ENCODE data around the gene STAT3. TPM values are rescaled to one million over a fixed set of nuclear protein-coding genes. Genes with fewer than 3 reads are reported as not detected.

The STAT3 gene
- total RNA-seq, 5 donors from 2014 or later (not counting 1 experiment from before 2014, with no cell fraction given), result 113 to 242 (median 129) TPM

DNA sequence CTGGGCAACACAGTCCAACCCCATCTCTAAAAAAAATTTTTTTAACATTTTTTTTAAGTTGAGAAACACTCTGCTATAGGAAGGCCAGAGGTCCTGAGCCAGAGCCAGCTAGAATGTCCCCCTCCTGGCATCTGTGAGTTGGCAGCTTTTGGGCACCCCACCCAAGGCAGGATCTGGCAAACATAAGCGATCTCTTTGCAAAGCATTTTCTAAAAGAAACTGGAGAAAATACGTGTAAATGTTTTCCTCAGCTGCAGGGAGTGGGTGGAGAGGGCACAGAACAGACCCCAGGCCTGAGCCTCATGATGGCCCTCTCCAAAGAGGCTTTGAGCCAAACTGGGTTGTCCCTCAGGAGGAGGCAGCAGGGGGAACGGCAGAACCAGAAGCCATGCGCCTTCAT is 23.1 kb upstream of the STAT3 start:
- Histone ChIP-seq H3K4me1 (ENCODE audit: control insufficient read depth in 1 of 2, extremely low read depth in 1 of 2, insufficient read depth in 2 of 2, low read length in 2 of 2) (peaks cover 15 to 25% of the 10 kb centered on the region in 2 experiments), H3K9me3 (no peaks in the 10 kb centered on the region), H3K4me3 (ENCODE audit: control insufficient read depth in 1 of 2, extremely low read depth in 1 of 2, low read length in 1 of 2) (no peak overlapping the region), H3K27me3 (replicated peaks in 1 of 2; ENCODE audit: control insufficient read depth in 2 of 2, extremely low read depth in 1 of 2, insufficient read depth in 2 of 2, low read length in 1 of 2) (peaks cover 0 to 4% of the 10 kb centered on the region in 2 experiments), H3K36me3 (ENCODE audit: control insufficient read depth in 2 of 2, extremely low read depth in 1 of 2, insufficient read depth in 1 of 2, low read length in 1 of 2) (no peaks in the 10 kb centered on the region), H3K27ac (ENCODE audit: low read length) (no peak overlapping the region)
- Mint-ChIP-seq H3K4me1 (peaks cover 27 to 31% (median 28%) of the 10 kb centered on the region in 3 donors), H3K27me3 (no peaks in the 10 kb centered on the region), H3K27ac (no peak overlapping the region), H3K36me3 (no peaks in the 10 kb centered on the region), H3K4me3 (no peak overlapping the region), H3K9me3 (no peaks in the 10 kb centered on the region)
- WGBS (ENCODE audit: insufficient coverage), result 81% methylated on average over 2 of the region's 4 CpGs
- CTCF ChIA-PET, result interaction anchor here in 1 of 2 donors (0.6 to 0.7 kb wide), 3 partner anchors 73 to 205 kb away, joined by 3 to 5 read pairs (median 4); no protein-coding TSS in a partner anchor
- POLR2A ChIA-PET, result interaction anchor here in 1 of 2 donors (0.6 kb wide), 1 partner anchor 260 kb away, joined by 3 read pairs; no protein-coding TSS in a partner anchor
- no peak for DNase-seq
- ATAC-seq (replicated peaks in 1 of 4), result no peak

DNA sequence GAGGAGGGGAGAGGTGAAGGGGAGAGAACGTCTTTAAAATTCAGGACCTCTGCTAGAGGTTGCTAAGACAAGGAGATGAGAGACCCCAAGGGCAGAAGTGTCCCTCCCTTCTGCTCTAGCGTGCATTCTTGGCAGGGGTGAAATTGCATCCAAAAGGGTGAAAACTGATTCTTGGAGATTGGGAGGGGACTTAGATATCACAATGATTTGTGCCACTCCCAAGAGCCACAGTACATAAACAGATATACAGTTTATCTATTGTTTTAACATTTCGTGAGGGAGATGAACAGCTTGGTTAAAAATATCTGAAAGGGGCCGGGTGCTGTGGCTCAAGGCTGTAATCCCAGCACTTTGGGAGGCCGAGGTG is 22.1 kb upstream of the STAT3 start:
- Histone ChIP-seq H3K4me3 (ENCODE audit: control insufficient read depth in 1 of 2, extremely low read depth in 1 of 2, low read length in 1 of 2) (no peak overlapping the region), H3K27ac (ENCODE audit: low read length) (no peak overlapping the region), H3K27me3 (replicated peaks in 1 of 2; ENCODE audit: control insufficient read depth in 2 of 2, extremely low read depth in 1 of 2, insufficient read depth in 2 of 2, low read length in 1 of 2) (peaks cover 0 to 5% of the 10 kb centered on the region in 2 experiments), H3K4me1 (ENCODE audit: control insufficient read depth in 1 of 2, extremely low read depth in 1 of 2, insufficient read depth in 2 of 2, low read length in 2 of 2) (peaks cover 16 to 27% of the 10 kb centered on the region in 2 experiments), H3K36me3 (ENCODE audit: control insufficient read depth in 2 of 2, extremely low read depth in 1 of 2, insufficient read depth in 1 of 2, low read length in 1 of 2) (no peaks in the 10 kb centered on the region), H3K9me3 (no peaks in the 10 kb centered on the region)
- Mint-ChIP-seq H3K27me3 (no peaks in the 10 kb centered on the region), H3K9me3 (no peaks in the 10 kb centered on the region), H3K36me3 (no peaks in the 10 kb centered on the region), H3K4me3 (no peak overlapping the region), H3K27ac (no peak overlapping the region), H3K4me1 (peaks cover 20 to 26% (median 25%) of the 10 kb centered on the region in 3 donors)
- WGBS (ENCODE audit: insufficient coverage), result 87% methylated on average over 4 of the region's 5 CpGs
- ATAC-seq (replicated peaks in 1 of 4), result no peak
- ChIA-PET POLR2A (no interaction called here), CTCF (no interaction called here)
- no peak for DNase-seq

DNA sequence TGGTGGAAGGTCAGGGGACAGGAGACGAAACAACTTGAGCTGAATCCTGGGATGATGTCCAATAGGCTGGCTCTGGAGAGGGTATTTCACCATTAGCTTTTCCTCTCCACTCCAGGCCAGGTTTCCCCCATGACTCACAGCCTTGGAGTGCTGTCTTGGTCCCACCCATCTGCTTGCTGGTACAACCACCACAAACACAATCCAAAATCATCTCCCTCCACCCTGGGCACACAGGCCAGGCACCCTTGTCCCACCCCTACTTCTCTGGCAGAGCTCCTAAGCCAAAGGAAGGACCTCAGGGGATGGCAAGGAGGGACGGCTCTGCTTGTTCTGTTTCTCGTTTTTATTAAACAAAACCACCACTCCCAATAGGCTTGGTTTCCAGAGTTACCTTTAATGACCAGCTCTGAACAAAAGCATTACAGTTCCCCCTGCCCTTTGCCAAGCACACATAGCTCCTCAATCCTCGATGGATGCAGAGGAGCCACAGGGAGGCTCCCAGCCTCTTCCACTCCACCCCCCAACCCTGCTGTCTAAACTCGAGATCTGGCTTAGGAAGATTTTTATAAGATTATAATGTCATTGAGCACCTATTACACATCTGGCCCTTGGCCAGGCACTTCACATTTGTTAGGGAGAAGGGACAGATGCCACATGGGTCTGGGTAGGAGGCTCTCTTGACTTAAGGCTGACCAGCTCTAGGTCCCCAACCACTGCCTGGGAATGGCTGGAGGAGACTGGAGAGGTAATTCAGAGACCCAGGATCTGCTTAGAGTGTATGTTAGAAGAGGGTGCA is 21.5 kb upstream of the STAT3 start:
- H3K27ac ChIP-seq (ENCODE audit: low read length), result no peak overlapping the region
- H3K9me3 Mint-ChIP-seq, result no peaks in the 10 kb centered on the region
- no peak overlapping the region for H3K4me3 ChIP-seq (ENCODE audit: control insufficient read depth in 1 of 2, extremely low read depth in 1 of 2, low read length in 1 of 2)
- H3K4me1 ChIP-seq (ENCODE audit: control insufficient read depth in 1 of 2, extremely low read depth in 1 of 2, insufficient read depth in 2 of 2, low read length in 2 of 2), result peaks cover 14 to 21% of the 10 kb centered on the region in 2 experiments
- peaks cover 0 to 9% of the 10 kb centered on the region in 2 experiments for H3K27me3 ChIP-seq (replicated peaks in 1 of 2; ENCODE audit: control insufficient read depth in 2 of 2, extremely low read depth in 1 of 2, insufficient read depth in 2 of 2, low read length in 1 of 2)
- 80% methylated on average over 1 of the region's 5 CpGs for WGBS (ENCODE audit: insufficient coverage)
- peak overlapping the region in 1 of 2 donors; percentile 11 for H3K27ac Mint-ChIP-seq
- H3K36me3 ChIP-seq (ENCODE audit: control insufficient read depth in 2 of 2, extremely low read depth in 1 of 2, insufficient read depth in 1 of 2, low read length in 1 of 2), result no peaks in the 10 kb centered on the region
- no peaks in the 10 kb centered on the region for H3K27me3 Mint-ChIP-seq
- ATAC-seq (replicated peaks in 1 of 4) (no peak), DNase-seq (no peak)
- H3K4me3 Mint-ChIP-seq, result no peak overlapping the region
- CTCF ChIA-PET, result interaction anchor here in 1 of 2 donors (0.7 to 0.8 kb wide), 2 partner anchors 88 to 964 kb away, joined by 3 read pairs; no protein-coding TSS in a partner anchor
- no peaks in the 10 kb centered on the region for H3K36me3 Mint-ChIP-seq
- no peaks in the 10 kb centered on the region for H3K9me3 ChIP-seq
- H3K4me1 Mint-ChIP-seq, result peaks cover 14 to 21% (median 19%) of the 10 kb centered on the region in 3 donors
- POLR2A ChIA-PET, result no interaction called here

DNA sequence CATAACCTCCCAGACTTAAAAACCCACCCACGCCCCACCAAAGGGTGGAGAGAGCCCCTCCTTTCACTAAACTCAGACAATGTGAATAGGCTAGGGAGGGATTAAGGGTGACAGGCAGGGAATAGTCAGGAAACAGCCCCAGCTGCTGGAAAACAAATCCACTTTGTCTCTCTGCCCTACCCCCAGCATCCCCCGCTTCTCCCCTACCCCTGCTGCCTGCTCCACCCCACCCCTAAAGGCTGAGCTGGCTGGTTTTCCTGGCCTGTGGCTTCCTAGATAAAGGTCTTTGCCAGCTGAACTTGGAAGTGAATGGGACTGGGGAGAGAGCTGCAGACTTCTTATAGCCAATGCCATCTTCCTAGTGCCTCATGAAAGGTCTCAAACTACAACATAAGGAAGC is 19.8 kb upstream of the STAT3 start:
- CTCF ChIA-PET, result interaction anchor here (0.6 to 3.6 kb wide), 7 partner anchors 19 to 94 kb away, joined by 3 to 27 read pairs (median 9); partner anchors contain the start of gene STAT3 (in 1 of the 2)
- Histone ChIP-seq H3K27me3 (replicated peaks in 1 of 2; ENCODE audit: control insufficient read depth in 2 of 2, extremely low read depth in 1 of 2, insufficient read depth in 2 of 2, low read length in 1 of 2) (peaks cover 0 to 18% of the 10 kb centered on the region in 2 experiments), H3K4me3 (ENCODE audit: control insufficient read depth in 1 of 2, extremely low read depth in 1 of 2, low read length in 1 of 2) (no peak overlapping the region), H3K9me3 (no peaks in the 10 kb centered on the region), H3K36me3 (ENCODE audit: control insufficient read depth in 2 of 2, extremely low read depth in 1 of 2, insufficient read depth in 1 of 2, low read length in 1 of 2) (no peaks in the 10 kb centered on the region), H3K4me1 (ENCODE audit: control insufficient read depth in 1 of 2, extremely low read depth in 1 of 2, insufficient read depth in 2 of 2, low read length in 2 of 2) (peaks cover 8 to 14% of the 10 kb centered on the region in 2 experiments), H3K27ac (ENCODE audit: low read length) (no peak overlapping the region)
- H3K27ac Mint-ChIP-seq, result no peak overlapping the region
- peaks cover 7 to 15% (median 12%) of the 10 kb centered on the region in 3 donors for H3K4me1 Mint-ChIP-seq
- no peaks in the 10 kb centered on the region for H3K9me3 Mint-ChIP-seq
- H3K36me3 Mint-ChIP-seq, result no peaks in the 10 kb centered on the region
- no peak overlapping the region for H3K4me3 Mint-ChIP-seq
- WGBS (ENCODE audit: insufficient coverage), result no CpG with 5 or more reads among the region's 2 CpGs
- H3K27me3 Mint-ChIP-seq, result peaks cover 0 to 4% of the 10 kb centered on the region in 2 donors
- DNase-seq (no peak), ATAC-seq (replicated peaks in 1 of 4) (no peak)
- POLR2A ChIA-PET, result interaction anchor here (0.5 to 1.0 kb wide), 4 partner anchors 20 to 176 kb away, joined by 4 to 12 read pairs (median 7); partner anchors contain the start of gene STAT3 (in 1 of the 2)

DNA sequence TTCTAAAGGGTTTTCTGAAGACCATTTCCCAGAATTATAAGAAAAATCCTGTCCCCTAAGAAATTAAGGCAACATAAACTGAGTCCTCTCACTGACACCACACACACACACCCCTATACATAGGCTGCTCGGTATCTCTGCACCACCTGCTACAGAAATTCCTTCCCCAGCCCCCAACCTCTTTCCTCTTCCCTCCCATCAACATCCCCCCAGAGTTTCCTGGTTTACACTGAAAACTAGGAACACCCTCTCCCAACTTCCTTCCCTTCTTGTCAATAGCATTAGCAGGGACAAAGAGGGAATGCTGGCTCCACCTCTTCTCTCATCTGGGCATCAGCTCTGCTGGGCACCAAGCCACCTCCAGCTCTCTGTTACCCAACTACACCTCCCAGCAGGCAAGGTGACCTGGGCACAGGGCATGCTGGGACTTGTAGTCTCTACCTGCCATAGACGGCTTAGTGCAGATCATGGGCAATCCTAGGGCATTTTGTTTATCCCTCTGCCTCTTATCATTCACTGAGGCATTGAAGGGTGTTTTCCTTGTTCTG is 19.1 kb upstream of the STAT3 start:
- ChIA-PET POLR2A (interaction anchor here in 1 of 2 donors (0.5 to 1.0 kb wide), 2 partner anchors 19 to 123 kb away, joined by 4 to 6 read pairs; partner anchors contain the start of gene STAT3), CTCF (interaction anchor here (0.6 to 3.6 kb wide), 13 partner anchors 18 to 157 kb away, joined by 3 to 27 read pairs (median 7); partner anchors contain the start of gene STAT3 (in 1 of the 2))
- no peaks in the 10 kb centered on the region for H3K9me3 Mint-ChIP-seq
- peaks cover 0 to 23% of the 10 kb centered on the region in 2 experiments for H3K27me3 ChIP-seq (replicated peaks in 1 of 2; ENCODE audit: control insufficient read depth in 2 of 2, extremely low read depth in 1 of 2, insufficient read depth in 2 of 2, low read length in 1 of 2)
- DNase-seq (peak in 34 of 35 experiments; percentile 39 to 81 (median 63)), ATAC-seq (replicated peaks in 1 of 4) (peak; percentile 89 to 94 (median 90))
- H3K27ac ChIP-seq (ENCODE audit: low read length), result no peak overlapping the region
- H3K4me3 Mint-ChIP-seq, result no peak overlapping the region
- peak overlapping the region; percentile 17 to 20 for H3K27ac Mint-ChIP-seq
- peaks cover 0 to 4% of the 10 kb centered on the region in 2 donors for H3K27me3 Mint-ChIP-seq
- peaks cover 7 to 15% (median 12%) of the 10 kb centered on the region in 3 donors for H3K4me1 Mint-ChIP-seq
- H3K4me3 ChIP-seq (ENCODE audit: control insufficient read depth in 1 of 2, extremely low read depth in 1 of 2, low read length in 1 of 2), result no peak overlapping the region
- no peaks in the 10 kb centered on the region for H3K36me3 ChIP-seq (ENCODE audit: control insufficient read depth in 2 of 2, extremely low read depth in 1 of 2, insufficient read depth in 1 of 2, low read length in 1 of 2)
- peaks cover 9 to 14% of the 10 kb centered on the region in 2 experiments for H3K4me1 ChIP-seq (ENCODE audit: control insufficient read depth in 1 of 2, extremely low read depth in 1 of 2, insufficient read depth in 2 of 2, low read length in 2 of 2)
- 50% methylated on average over 1 of the region's 2 CpGs for WGBS (ENCODE audit: insufficient coverage)
- H3K36me3 Mint-ChIP-seq, result no peaks in the 10 kb centered on the region
- no peaks in the 10 kb centered on the region for H3K9me3 ChIP-seq

All from T-cell (primary cell).